GM12878 (cell line): ENCODE measurements around the gene HPCA.

ENCODE experiments used
- BMI1 ChIP-seq: fragments of 450-650 bp; IDR thresholded peaks from 2 replicates; pipeline ENCODE4 v1.6.1; 2016; ENCODE audit warnings: mild to moderate bottlenecking, moderate library complexity, borderline replicate concordance
- CHD2 ChIP-seq: IDR thresholded peaks from 2 replicates; pipeline ENCODE4 v1.6.1; 2011; ENCODE audit warnings: low read depth, low read length, improper control_type of control experiment, borderline replicate concordance
- EP300 ChIP-seq, 2 experiments: fragments of 150-350 bp in 1 of 2; IDR thresholded peaks; 2 replicates each; pipeline ENCODE4 v1.6.1; 2011 to 2012; ENCODE audit warnings: low read depth in 2 of 2, low read length in 2 of 2, borderline replicate concordance in 1 of 2, improper control_type of control experiment in 1 of 2, inconsistent platforms in 1 of 2; ENCODE audit not compliant: control insufficient read depth in 1 of 2
- MXI1 ChIP-seq: fragments of 150-350 bp; IDR thresholded peaks from 2 replicates; pipeline ENCODE4 v1.6.1; 2011; ENCODE audit warnings: low read depth, mild to moderate bottlenecking, inconsistent platforms, low read length, improper control_type of control experiment
- SRF ChIP-seq, 2 experiments: IDR thresholded peaks; 2 replicates each; pipeline ENCODE4 v1.6.1; 2011; ENCODE audit warnings: low read depth in 2 of 2, low read length in 2 of 2, mild to moderate bottlenecking in 1 of 2, moderate library complexity in 1 of 2
- TF ChIP-seq, protein P1 (sequence below), 3 experiments: IDR thresholded peaks in 2 of 3; conservative IDR thresholded peaks in 1 of 3; 2 replicates each; pipeline ENCODE4 v1.5.1; 2011; ENCODE audit warnings: low read depth in 3 of 3, low read length in 3 of 3, mild to moderate bottlenecking in 3 of 3, control low read depth in 2 of 3, moderate library complexity in 2 of 3, inconsistent platforms in 1 of 3, mixed read lengths in 1 of 3; ENCODE audit not compliant: control insufficient read depth in 2 of 3, insufficient read depth in 1 of 3; ENCODE audit errors: extremely low read depth in 1 of 3

DNA sequence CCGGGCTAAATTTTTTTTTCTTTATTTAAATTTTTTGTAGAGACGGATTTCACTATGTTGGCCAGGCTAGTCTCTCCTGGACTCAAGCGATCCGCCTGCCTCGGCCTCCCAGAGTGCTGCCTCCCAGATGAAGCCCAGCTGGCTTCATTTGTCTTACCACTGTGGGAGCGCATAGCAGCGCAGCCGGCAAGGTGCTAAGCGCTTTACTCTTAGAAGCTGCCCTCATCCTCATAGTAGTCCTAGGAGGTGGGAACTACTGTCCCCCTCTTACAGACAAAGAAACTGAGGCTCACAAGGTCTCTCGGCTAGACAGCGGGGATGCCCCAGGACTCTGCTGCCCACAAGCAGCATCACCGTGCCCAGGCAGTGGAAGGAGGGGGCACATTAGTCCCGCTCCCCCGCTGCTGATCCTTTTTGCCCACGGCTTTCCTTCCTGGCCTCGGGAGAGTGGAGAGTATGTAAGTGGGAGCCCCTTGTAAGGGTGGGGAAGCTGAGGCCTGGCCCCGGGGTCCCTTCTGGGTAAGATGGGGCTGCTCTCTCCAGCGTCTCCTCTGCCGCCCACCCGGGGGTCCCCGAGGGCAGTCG, 14.2 kb downstream of the HPCA start:
- TF ChIP-seq, protein P1, sequence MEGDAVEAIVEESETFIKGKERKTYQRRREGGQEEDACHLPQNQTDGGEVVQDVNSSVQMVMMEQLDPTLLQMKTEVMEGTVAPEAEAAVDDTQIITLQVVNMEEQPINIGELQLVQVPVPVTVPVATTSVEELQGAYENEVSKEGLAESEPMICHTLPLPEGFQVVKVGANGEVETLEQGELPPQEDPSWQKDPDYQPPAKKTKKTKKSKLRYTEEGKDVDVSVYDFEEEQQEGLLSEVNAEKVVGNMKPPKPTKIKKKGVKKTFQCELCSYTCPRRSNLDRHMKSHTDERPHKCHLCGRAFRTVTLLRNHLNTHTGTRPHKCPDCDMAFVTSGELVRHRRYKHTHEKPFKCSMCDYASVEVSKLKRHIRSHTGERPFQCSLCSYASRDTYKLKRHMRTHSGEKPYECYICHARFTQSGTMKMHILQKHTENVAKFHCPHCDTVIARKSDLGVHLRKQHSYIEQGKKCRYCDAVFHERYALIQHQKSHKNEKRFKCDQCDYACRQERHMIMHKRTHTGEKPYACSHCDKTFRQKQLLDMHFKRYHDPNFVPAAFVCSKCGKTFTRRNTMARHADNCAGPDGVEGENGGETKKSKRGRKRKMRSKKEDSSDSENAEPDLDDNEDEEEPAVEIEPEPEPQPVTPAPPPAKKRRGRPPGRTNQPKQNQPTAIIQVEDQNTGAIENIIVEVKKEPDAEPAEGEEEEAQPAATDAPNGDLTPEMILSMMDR (IDR thresholded peaks at IDR 0.05 in 2 of 3, conservative IDR thresholded peaks at IDR 0.05 in 1 of 3; ENCODE audit: control insufficient read depth in 2 of 3, extremely low read depth in 1 of 3, insufficient read depth in 1 of 3, low read depth in 3 of 3, low read length in 3 of 3), result no peak
- no peak for TF ChIP-seq SRF (IDR thresholded peaks at IDR 0.05; ENCODE audit: low read depth in 2 of 2, low read length in 2 of 2)
- TF ChIP-seq CHD2, result no peak
- no peak for TF ChIP-seq MXI1
- no peak for TF ChIP-seq EP300 (IDR thresholded peaks at IDR 0.05; ENCODE audit: borderline replicate concordance in 1 of 2, control insufficient read depth in 1 of 2, low read depth in 2 of 2, low read length in 2 of 2)
- TF ChIP-seq BMI1, result no peak
